Middle frontal gyrus (tissue), 1 donor: ENCODE results near the gene DIP2C.

Experiments used
- DNase-seq: peaks from one replicate; pipeline ENCODE4 v3.0.0-alpha.2; 2015; ENCODE audit warnings: low spot score; ENCODE audit errors: extremely low spot score

DIP2C gene

GRCh38 chr10:580778-581177, 108.7 kb downstream of the DIP2C start:
- DNase-seq, result no peak

DNA sequence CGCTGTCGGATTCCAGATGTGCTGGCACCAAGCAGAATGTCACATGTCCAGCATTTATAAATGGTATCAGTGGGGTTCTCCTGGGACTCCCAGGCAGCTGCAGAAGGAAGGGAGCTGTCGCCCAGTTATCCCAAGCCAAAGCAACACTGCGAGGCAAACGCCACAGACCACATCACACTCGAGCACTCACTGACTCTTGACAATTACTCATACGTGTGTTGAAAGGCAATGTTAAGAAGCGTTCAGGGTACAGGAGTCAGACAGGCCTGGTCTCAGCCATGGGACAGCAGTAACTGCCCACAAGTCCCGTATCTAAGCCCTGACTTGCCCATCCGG, 113.4 kb downstream of the DIP2C start:
- DNase-seq, result no peak

DNA sequence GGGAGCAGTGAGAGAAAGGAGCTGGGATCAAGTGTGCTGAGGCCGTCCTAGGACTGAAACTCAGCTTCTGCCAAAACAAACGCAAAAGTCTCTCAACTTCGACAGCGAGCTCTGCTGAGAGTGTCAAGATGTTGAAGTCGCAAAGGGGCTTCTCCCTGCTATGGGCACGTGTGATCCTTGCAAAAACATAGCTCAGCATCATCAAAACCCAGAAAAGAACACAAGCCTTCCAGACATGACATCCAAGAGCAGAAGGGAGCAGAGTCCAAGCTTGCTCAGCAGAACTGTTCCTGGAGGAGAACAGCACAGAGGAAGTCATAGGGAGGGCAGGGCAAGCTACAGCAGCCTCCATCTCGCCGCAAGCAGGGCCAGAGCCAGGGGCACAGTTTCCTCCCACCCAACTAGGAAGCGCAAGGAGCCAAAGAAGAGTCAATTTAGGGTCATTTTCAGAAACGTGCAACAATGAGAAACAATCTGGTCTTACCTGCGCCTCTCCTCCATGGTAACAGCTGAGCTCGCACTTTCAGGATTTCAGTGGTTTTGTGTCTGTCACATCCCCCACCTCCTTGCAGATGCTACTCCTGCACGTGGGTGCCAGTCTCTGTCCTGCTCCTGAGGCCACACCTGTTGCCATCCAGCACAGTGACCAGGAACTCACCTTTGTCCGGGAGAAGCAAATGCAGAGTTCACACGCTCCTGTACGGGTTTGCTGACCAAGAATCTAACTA, 113.9 kb downstream of the DIP2C start:
- no peak for DNase-seq

GRCh38 chr10:572696-573095, 116.8 kb downstream of the DIP2C start:
- DNase-seq, result no peak

- no peak for DNase-seq
These were observed 117.6 kb downstream of the DIP2C start for GRCh38 chr10:571688-572451.

DNA sequence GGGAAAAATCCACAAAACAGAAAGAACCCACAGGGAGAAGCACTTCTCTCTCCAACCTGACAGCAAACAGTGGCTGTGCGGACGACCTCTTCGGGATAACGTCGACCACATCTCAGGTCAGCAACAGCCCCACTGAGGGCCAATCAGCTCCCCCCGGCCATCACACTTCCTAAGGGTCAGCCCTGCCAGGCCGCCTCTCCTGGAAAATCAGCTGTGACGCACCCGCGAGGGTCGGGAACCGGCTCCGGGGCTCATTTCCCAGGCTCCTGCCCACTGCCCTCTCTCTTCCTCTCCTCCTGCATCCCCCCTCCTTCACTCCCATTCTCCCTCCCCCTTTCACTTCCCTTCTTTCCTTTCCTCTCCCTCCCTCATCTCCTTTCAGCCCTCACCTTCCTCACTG, 118.3 kb downstream of the DIP2C start:
- no peak for DNase-seq

GRCh38 chr10:570628-571163, 118.8 kb downstream of the DIP2C start:
- no peak for DNase-seq

DNA sequence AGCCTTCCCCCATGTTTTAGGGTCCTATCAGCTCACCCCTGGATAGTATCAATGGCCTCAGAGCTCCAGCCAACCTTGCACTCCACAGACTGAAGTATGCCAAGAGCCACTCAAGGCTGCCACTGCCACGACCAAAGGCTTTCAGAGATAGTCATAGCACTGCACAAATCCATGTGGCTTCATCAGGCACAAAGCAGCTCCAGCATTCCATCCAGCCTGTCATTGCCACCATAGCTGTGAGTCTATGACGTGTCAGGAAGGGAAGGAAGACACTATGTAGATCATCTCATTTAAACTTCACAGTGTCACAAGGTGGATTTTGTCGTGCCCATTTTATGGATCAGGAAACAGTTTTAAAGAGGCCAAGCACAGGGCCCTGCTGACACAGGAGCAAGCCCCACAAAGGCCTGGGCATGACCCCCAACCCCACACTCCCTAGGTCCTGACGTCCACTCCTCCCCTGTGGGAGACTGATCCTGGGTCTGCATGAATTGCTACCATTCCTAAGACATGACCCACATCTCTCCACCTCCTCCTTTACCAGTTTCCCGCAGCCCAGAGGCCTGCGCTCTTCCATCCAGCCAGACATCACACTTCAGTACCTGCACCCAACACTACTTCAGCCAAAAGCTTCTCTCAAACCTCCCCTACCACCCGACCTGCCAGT, 119.4 kb downstream of the DIP2C start:
- no peak for DNase-seq

- DNase-seq, result no peak
These were observed 120.6 kb downstream of the DIP2C start for GRCh38 chr10:568848-569247.

DNA sequence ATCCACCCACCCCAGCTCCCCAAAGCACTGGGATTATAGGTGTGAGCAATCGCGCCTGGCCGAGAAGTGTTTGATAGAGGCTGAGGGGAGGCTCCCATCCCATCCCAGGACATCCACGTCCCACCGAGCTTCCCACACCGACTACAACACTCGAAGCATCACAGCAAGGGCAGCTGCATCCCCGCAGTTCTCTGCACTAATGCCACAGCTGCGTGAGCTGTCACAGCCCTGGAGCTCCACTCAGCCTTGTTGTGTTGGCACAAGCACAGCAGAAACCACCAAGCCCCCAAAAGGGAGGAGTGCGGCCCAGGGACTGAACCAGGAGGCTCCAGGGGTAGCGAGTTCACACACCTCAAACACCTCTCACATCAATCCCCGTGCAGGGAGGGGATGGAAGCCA, 121.6 kb downstream of the DIP2C start:
- DNase-seq, result no peak

DNA sequence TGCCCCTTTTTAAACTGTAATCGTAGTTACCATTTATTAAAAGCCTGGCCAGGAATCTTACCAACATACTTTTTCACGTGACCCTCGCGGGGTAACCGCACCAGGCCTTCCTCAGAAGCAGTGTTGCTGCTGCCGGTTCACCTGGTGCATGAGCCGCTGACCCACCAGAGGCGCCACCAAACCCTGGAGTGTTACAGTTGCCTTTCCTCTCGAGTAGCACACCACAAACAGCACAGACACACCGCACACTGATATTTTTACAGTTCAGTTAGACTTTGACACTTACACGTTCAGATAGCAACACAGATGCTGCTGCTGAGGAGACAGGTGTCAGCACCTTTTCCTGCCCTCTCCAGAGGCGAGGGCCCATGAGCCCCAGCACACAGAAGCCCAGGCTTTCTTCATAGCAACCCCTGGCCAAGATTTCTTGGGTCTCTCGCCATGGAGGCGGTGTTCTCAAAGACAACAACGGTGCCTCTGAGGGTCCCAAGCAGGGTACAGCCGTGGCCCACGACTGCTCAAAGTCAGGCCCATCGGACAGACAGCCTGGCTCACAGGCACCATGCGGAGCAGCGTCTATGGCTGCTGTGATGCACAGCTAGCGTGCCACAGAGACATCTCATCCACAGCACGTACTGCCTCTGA, 123.1 kb downstream of the DIP2C start:
- no peak for DNase-seq

GRCh38 chr10:565676-566075, 123.8 kb downstream of the DIP2C start:
- DNase-seq, result no peak

DNA sequence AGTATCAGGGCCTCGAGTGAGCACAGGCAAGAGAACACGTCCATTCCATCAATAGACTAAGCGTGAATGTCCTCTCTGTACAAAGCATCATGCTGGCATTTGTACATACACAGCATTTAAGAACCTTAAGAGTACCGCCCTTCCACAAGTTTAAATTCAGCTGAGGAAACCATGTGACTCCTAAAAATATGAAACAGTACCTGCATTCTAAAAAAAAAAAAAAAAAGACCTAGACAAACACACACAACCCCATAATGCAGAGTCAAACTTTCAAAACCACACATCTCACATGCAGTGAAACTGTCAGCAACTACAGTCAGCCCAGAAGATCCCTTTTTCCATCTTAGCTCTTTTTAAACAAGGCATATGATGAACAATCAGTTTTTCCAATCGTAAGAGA, 124.3 kb downstream of the DIP2C start:
- no peak for DNase-seq

- no peak for DNase-seq
These were observed 125.6 kb downstream of the DIP2C start for GRCh38 chr10:563827-564226.

- no peak for DNase-seq
These were observed 127.3 kb downstream of the DIP2C start for GRCh38 chr10:562142-562541.

DNA sequence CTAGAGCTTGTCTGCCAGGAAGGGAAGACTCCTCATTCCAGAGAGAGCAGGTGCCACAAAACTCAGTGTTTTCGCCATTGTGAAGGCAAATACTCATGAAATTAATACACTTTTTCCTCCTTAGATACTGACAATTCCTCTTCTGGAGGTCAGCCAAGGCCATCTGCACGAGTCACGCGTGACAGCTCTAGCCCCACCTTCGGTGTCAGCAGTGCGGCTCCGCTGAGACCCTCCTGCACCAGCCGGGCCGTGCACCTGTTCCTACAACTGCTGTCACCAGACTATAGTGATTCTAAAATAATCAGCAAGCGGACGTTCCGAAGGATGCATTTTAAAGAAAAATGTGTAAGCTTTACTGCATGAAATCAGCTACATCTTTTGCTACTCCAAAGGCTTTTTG, 127.7 kb downstream of the DIP2C start:
- no peak for DNase-seq

GRCh38 chr10:560314-560992, 129.0 kb downstream of the DIP2C start:
- DNase-seq, result no peak

DNA sequence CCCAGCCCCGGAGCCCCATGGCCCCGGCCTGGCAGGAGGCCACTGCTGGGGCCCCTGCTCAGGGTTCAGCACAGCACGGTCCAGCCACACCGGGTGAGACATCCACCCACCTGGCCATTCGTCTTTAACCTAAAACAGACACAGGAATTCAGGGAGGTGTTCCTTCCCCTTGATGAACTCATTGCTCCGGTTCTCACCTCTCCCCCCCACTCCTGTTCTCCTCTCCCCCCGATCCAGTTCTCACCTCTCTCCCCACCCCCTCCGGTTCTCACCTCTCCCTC, 129.8 kb downstream of the DIP2C start:
- no peak for DNase-seq

- no peak for DNase-seq
These were observed 130.3 kb downstream of the DIP2C start for GRCh38 chr10:558891-559766.

GRCh38 chr10:558364-558763, 131.1 kb downstream of the DIP2C start:
- no peak for DNase-seq
